Prostate gland (tissue), 2 donors: ENCODE measurements around the gene NBPF3.

Experiments used
- POLR2A ChIP-seq: fragments of 450-650 bp; IDR thresholded peaks from one replicate; pipeline ENCODE4 v1.6.1; 2016; ENCODE audit warnings: antibody characterized with exemption, mild to moderate bottlenecking
- POLR2AphosphoS5 ChIP-seq: sonication (generic); formaldehyde crosslinking; IDR thresholded peaks from one replicate; pipeline ENCODE4 v1.6.1; 2017; ENCODE audit warnings: antibody characterized with exemption
- TF ChIP-seq, protein P1 (sequence below), 4 experiments: fragments of 200-600 bp in 2 of 4; fragments of 450-650 bp in 2 of 4; sonication (generic) in 2 of 4; IDR thresholded peaks; 1 replicate in 3 of 4; 2 replicates in 1 of 4; pipeline ENCODE4 v1.5.1; 2016 to 2019; ENCODE audit warnings: antibody characterized with exemption in 4 of 4, mild to moderate bottlenecking in 2 of 4, moderate library complexity in 2 of 4

DNA sequence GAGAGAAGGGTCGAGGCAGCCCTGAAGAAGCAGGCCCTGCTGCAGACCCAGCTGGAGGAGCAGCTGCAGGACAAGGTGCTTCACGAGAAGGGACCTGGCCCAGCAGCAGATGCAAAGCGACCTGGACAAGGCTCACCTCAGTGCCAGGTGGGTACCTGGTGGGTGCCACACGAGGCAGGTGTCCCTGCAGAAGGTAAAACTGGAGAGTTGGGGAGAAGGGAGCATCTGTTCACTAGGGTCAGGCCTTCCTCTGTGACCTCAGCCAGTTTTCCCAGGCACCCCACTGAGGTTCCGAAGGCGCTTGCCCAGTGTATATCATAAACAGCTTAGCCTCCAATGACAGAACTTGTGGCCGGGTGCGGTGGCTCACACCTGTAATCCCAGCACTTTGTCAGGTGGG is 5.5 kb upstream of the NBPF3 start:
- TF ChIP-seq POLR2A = no peak
- TF ChIP-seq, protein P1, sequence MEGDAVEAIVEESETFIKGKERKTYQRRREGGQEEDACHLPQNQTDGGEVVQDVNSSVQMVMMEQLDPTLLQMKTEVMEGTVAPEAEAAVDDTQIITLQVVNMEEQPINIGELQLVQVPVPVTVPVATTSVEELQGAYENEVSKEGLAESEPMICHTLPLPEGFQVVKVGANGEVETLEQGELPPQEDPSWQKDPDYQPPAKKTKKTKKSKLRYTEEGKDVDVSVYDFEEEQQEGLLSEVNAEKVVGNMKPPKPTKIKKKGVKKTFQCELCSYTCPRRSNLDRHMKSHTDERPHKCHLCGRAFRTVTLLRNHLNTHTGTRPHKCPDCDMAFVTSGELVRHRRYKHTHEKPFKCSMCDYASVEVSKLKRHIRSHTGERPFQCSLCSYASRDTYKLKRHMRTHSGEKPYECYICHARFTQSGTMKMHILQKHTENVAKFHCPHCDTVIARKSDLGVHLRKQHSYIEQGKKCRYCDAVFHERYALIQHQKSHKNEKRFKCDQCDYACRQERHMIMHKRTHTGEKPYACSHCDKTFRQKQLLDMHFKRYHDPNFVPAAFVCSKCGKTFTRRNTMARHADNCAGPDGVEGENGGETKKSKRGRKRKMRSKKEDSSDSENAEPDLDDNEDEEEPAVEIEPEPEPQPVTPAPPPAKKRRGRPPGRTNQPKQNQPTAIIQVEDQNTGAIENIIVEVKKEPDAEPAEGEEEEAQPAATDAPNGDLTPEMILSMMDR (IDR thresholded peaks at IDR 0.05) = no peak
- TF ChIP-seq POLR2AphosphoS5 = no peak
